H1 (cell line): ENCODE measurements around the gene CD48. TPM values are rescaled to one million over a fixed set of nuclear protein-coding genes. Genes with fewer than 3 reads are reported as not detected.

Experiments used
- CTCF ChIA-PET: fragments of 300-600 bp; sonication (Branson Sonifier 250); formaldehyde crosslinking; loops from one replicate; lab custom pipeline; 2021; ENCODE audit not compliant: partially characterized antibody; lab: Charles Lee
- POLR2A ChIA-PET: fragments of 300-600 bp; sonication (Branson Sonifier 250); formaldehyde crosslinking; loops from one replicate; lab custom pipeline; 2021; ENCODE audit warnings: inconsistent platforms; ENCODE audit not compliant: partially characterized antibody; lab: Charles Lee
- DNase-seq, 2 experiments: peaks; one replicate each; pipeline versions ENCODE4 v3.0.0 to v3.0.0-alpha.2; 2010 to 2022; ENCODE audit warnings: low spot score in 2 of 2, low read depth in 1 of 2, mixed read lengths in 1 of 2
- FAIRE-seq: peaks from 2 replicates; lab custom pipeline; 2011; peaks lifted over from hg19 to GRCh38; lab: Jason Lieb, UNC
- H2AFZ ChIP-seq: 2 replicates; pipeline ENCODE4 v1.8.1; 2012; ENCODE audit warnings: low read length, inconsistent platforms
- H2AK5ac ChIP-seq: 2 replicates; pipeline ENCODE4 v1.6.1; 2013; ENCODE audit warnings: low read depth, low read length
- H2BK120ac ChIP-seq: replicated peaks from 2 replicates; pipeline ENCODE3; 2013; ENCODE audit warnings: low read depth, low read length, inconsistent platforms
- H2BK12ac ChIP-seq: 2 replicates; pipeline ENCODE4 v1.6.1; 2013; ENCODE audit warnings: low read depth, low read length
- H2BK15ac ChIP-seq: 2 replicates; pipeline ENCODE4 v1.6.1; 2013; ENCODE audit warnings: low read length
- H2BK20ac ChIP-seq: 2 replicates; pipeline ENCODE4 v1.6.1; 2013; ENCODE audit warnings: low read length
- H2BK5ac ChIP-seq: 2 replicates; pipeline ENCODE4 v1.6.1; 2013; ENCODE audit warnings: low read depth, low read length
- H3K14ac ChIP-seq: 2 replicates; pipeline ENCODE4 v1.6.1; 2013; ENCODE audit warnings: inconsistent platforms; ENCODE audit not compliant: insufficient read length
- H3K18ac ChIP-seq: 2 replicates; pipeline ENCODE4 v1.6.1; 2013; ENCODE audit warnings: low read length; ENCODE audit errors: extremely low read depth
- H3K23ac ChIP-seq: 2 replicates; pipeline ENCODE4 v1.6.1; 2013; ENCODE audit warnings: inconsistent platforms; ENCODE audit not compliant: insufficient read length
- H3K23me2 ChIP-seq: 2 replicates; pipeline ENCODE4 v1.6.1; 2013; ENCODE audit warnings: low read depth, low read length
- H3K27ac ChIP-seq: 2 replicates; pipeline ENCODE4 v1.6.1; 2011; ENCODE audit warnings: low read depth, low read length, inconsistent platforms
- H3K27me3 ChIP-seq, 4 experiments: replicated peaks in 1 of 4; 1 replicate in 1 of 4; 2 replicates in 3 of 4; pipeline versions ENCODE4 v1.6.1 to v1.8.1; 2011 to 2013; ENCODE audit warnings: low read length in 3 of 4, mild to moderate bottlenecking in 3 of 4, inconsistent platforms in 2 of 4, mixed read lengths in 2 of 4, moderate library complexity in 1 of 4; ENCODE audit not compliant: control insufficient read depth in 3 of 4, insufficient read depth in 3 of 4; ENCODE audit errors: extremely low read depth in 1 of 4
- H3K36me3 ChIP-seq, 4 experiments: 2 replicates each; pipeline versions ENCODE4 v1.6.1 to v1.8.1; 2011 to 2013; ENCODE audit warnings: mild to moderate bottlenecking in 4 of 4, low read length in 3 of 4, moderate library complexity in 2 of 4, control low read depth in 1 of 4, inconsistent platforms in 1 of 4; ENCODE audit not compliant: insufficient read depth in 4 of 4, control insufficient read depth in 2 of 4
- H3K4ac ChIP-seq: replicated peaks from 2 replicates; pipeline ENCODE3; 2013; ENCODE audit warnings: low read length, low read depth, mixed read lengths, inconsistent platforms; ENCODE audit not compliant: insufficient read length
- H3K4me1 ChIP-seq, 4 experiments: replicated peaks in 1 of 4; 1 replicate in 1 of 4; 2 replicates in 3 of 4; pipeline versions ENCODE4 v1.6.1 to v1.8.1; 2011 to 2013; ENCODE audit warnings: low read length in 3 of 4, inconsistent platforms in 2 of 4, mixed read lengths in 1 of 4; ENCODE audit not compliant: insufficient read depth in 4 of 4, control insufficient read depth in 3 of 4
- H3K4me2 ChIP-seq, 2 experiments: 2 replicates each; pipeline versions ENCODE4 v1.6.1 to v1.8.1; 2011 to 2013; ENCODE audit warnings: low read depth in 2 of 2, low read length in 2 of 2, control low read depth in 1 of 2, inconsistent platforms in 1 of 2, mild to moderate bottlenecking in 1 of 2; ENCODE audit not compliant: insufficient read depth in 1 of 2
- H3K4me3 ChIP-seq, 4 experiments: fragments of 200-600, 300-600 bp in 1 of 4; sonication (generic), shearing (Covaris generic), sonication (Bioruptor Twin) in 1 of 4; 2 replicates each; pipeline versions ENCODE4 v1.5.1 to v1.8.1; 2011 to 2016; ENCODE audit warnings: low read length in 4 of 4, low read depth in 3 of 4, control low read depth in 2 of 4, inconsistent platforms in 2 of 4, mild to moderate bottlenecking in 2 of 4, mixed read lengths in 1 of 4, moderate library complexity in 1 of 4; ENCODE audit not compliant: insufficient read depth in 2 of 4; ENCODE audit errors: extremely low read depth in 1 of 4
- H3K56ac ChIP-seq: replicated peaks from 2 replicates; pipeline ENCODE3; 2013; ENCODE audit warnings: low read depth, mild to moderate bottlenecking, mixed read lengths, low read length, inconsistent platforms; ENCODE audit not compliant: insufficient read length
- H3K79me1 ChIP-seq: 2 replicates; pipeline ENCODE4 v1.6.1; 2013; ENCODE audit warnings: low read depth, low read length, control low read depth
- H3K79me2 ChIP-seq, 2 experiments: 2 replicates each; pipeline versions ENCODE4 v1.6.1 to v1.8.1; 2012 to 2013; ENCODE audit warnings: low read length in 2 of 2, mild to moderate bottlenecking in 2 of 2, inconsistent platforms in 1 of 2; ENCODE audit not compliant: insufficient read depth in 2 of 2, control insufficient read depth in 1 of 2
- H3K9ac ChIP-seq, 4 experiments: replicated peaks in 1 of 4; 1 replicate in 1 of 4; 2 replicates in 3 of 4; pipeline versions ENCODE4 v1.6.1 to v1.8.1; 2011 to 2013; ENCODE audit warnings: low read depth in 3 of 4, low read length in 3 of 4, control low read depth in 2 of 4, mild to moderate bottlenecking in 2 of 4, moderate library complexity in 2 of 4, inconsistent platforms in 1 of 4; ENCODE audit errors: extremely low read depth in 1 of 4
- H3K9me3 ChIP-seq, 2 experiments: 2 replicates each; pipeline versions ENCODE4 v1.6.1 to v1.8.1; 2012 to 2013; ENCODE audit warnings: mild to moderate bottlenecking in 2 of 2, moderate library complexity in 2 of 2, control low read depth in 1 of 2, inconsistent platforms in 1 of 2, low read depth in 1 of 2, low read length in 1 of 2, mixed read lengths in 1 of 2; ENCODE audit not compliant: insufficient read depth in 2 of 2
- H4K20me1 ChIP-seq, 2 experiments: replicated peaks in 1 of 2; 2 replicates each; pipeline versions ENCODE3 to v1.8.1; 2011 to 2013; ENCODE audit warnings: inconsistent platforms in 2 of 2, low read length in 2 of 2, mild to moderate bottlenecking in 1 of 2; ENCODE audit not compliant: insufficient read depth in 2 of 2, control insufficient read depth in 1 of 2
- H4K5ac ChIP-seq: 2 replicates; pipeline ENCODE4 v1.6.1; 2013; ENCODE audit warnings: low read length, low read depth, mixed read lengths, inconsistent platforms; ENCODE audit not compliant: insufficient read length
- H4K8ac ChIP-seq: 2 replicates; pipeline ENCODE4 v1.8.0; 2013; ENCODE audit warnings: mild to moderate bottlenecking, moderate library complexity, low read length, inconsistent platforms; ENCODE audit not compliant: insufficient read depth; ENCODE audit errors: extremely low read depth
- H4K91ac ChIP-seq: replicated peaks from 2 replicates; pipeline ENCODE3; 2013; ENCODE audit warnings: low read length, mixed read lengths, inconsistent platforms; ENCODE audit not compliant: insufficient read length
- CHD1 ChIP-seq: IDR thresholded peaks from 2 replicates; pipeline ENCODE4 v1.6.1; 2012; ENCODE audit warnings: low read depth, low read length, improper control_type of control experiment
- CTBP2 ChIP-seq: IDR thresholded peaks from 2 replicates; pipeline ENCODE4 v1.7.0; 2011; ENCODE audit warnings: borderline replicate concordance, mild to moderate bottlenecking, moderate library complexity, mixed read lengths, low read length; ENCODE audit not compliant: insufficient read depth, insufficient read length
- EGR1 ChIP-seq: IDR thresholded peaks from 2 replicates; pipeline ENCODE4 v1.6.1; 2011; ENCODE audit warnings: low read depth, low read length, borderline replicate concordance
- EP300 ChIP-seq, 2 experiments: IDR thresholded peaks; 1 replicate in 1 of 2; 2 replicates in 1 of 2; pipeline ENCODE4 v1.6.1; 2011 to 2012; ENCODE audit warnings: low read depth in 2 of 2, low read length in 2 of 2, mild to moderate bottlenecking in 2 of 2, borderline replicate concordance in 1 of 2, inconsistent platforms in 1 of 2, moderate library complexity in 1 of 2
- HDAC2 ChIP-seq, 2 experiments: fragments of 300-600 bp in 1 of 2; sonication (generic) in 1 of 2; IDR thresholded peaks; 2 replicates each; pipeline ENCODE4 v1.6.1; 2011 to 2012; ENCODE audit warnings: low read depth in 2 of 2, low read length in 2 of 2, mild to moderate bottlenecking in 2 of 2, moderate library complexity in 2 of 2, borderline replicate concordance in 1 of 2, inconsistent platforms in 1 of 2
- JUND ChIP-seq: IDR thresholded peaks from 2 replicates; pipeline ENCODE4 v1.6.1; 2011; ENCODE audit warnings: mild to moderate bottlenecking, improper control_type of control experiment, low read length
- NANOG ChIP-seq: IDR thresholded peaks from 2 replicates; pipeline ENCODE4 v1.6.1; 2011; ENCODE audit warnings: low read length, low read depth, mild to moderate bottlenecking, inconsistent platforms; ENCODE audit not compliant: insufficient read depth, poor library complexity, severe bottlenecking
- RXRA ChIP-seq: IDR thresholded peaks from 2 replicates; pipeline ENCODE4 v1.6.1; 2011; ENCODE audit warnings: low read depth, mild to moderate bottlenecking, low read length, moderate library complexity; ENCODE audit not compliant: insufficient read depth
- SIX5 ChIP-seq: IDR thresholded peaks from 2 replicates; pipeline ENCODE4 v1.6.1; 2011; ENCODE audit warnings: mild to moderate bottlenecking, low read depth, low read length
- SP1 ChIP-seq: IDR thresholded peaks from 2 replicates; pipeline ENCODE4 v1.6.1; 2011; ENCODE audit warnings: low read depth, low read length
- SP2 ChIP-seq: IDR thresholded peaks from 2 replicates; pipeline ENCODE4 v1.6.1; 2012; ENCODE audit warnings: mild to moderate bottlenecking, low read length, inconsistent platforms
- SRF ChIP-seq: IDR thresholded peaks from 2 replicates; pipeline ENCODE4 v1.6.1; 2011; ENCODE audit warnings: mild to moderate bottlenecking, low read depth, low read length, moderate library complexity
- TAF1 ChIP-seq: IDR thresholded peaks from 2 replicates; pipeline ENCODE4 v1.6.1; 2011; ENCODE audit warnings: mild to moderate bottlenecking, low read depth, low read length
- TBP ChIP-seq: IDR thresholded peaks from 2 replicates; pipeline ENCODE4 v1.6.1; 2011; ENCODE audit warnings: low read depth, low read length, improper control_type of control experiment
- WGBS, 2 experiments: shearing (Covaris generic) in 1 of 2; methylation state at CpG; one replicate each; pipeline versions ENCODE4 v1.1.6 to v1.1.7; 2013 to 2015; ENCODE audit warnings: low lambda C conversion rate in 2 of 2, mixed read lengths in 2 of 2, inconsistent platforms in 1 of 2, low coverage in 1 of 2, missing lambda C conversion rate in 1 of 2; ENCODE audit not compliant: insufficient replicate concordance in 2 of 2, insufficient coverage in 1 of 2, insufficient read length in 1 of 2; ENCODE audit errors: extremely low coverage in 1 of 2, missing lambda C conversion rate in 1 of 2; 5-methylcytosine and 5-hydroxymethylcytosine counted together
- polyA plus RNA-seq, 7 experiments: library from polyadenylated mRNA; depleted of rRNA in 3 of 7; stranded (reverse) in 5 of 7; unstranded in 2 of 7; fragments of >200 nt in 5 of 7; fragments of 200-250 nt in 2 of 7; gene quantifications; 1 replicate in 5 of 7; 2 replicates in 1 of 7; 4 replicates in 1 of 7; pipeline versions ENCODE4 v1.2.1 to v1.2.3, GENCODE V29; 2011 to 2013; ENCODE audit warnings: missing spikeins in 2 of 7, mixed read lengths in 2 of 7
- total RNA-seq: library from RNA; stranded (reverse); fragmentation: NEBNext Ultra II Directional; extraction: Animal tissue kit (Norgen Biotek cat#: 25700); gene quantifications from 2 replicates; pipeline ENCODE4 v1.2.1, GENCODE V29; 2021

Gene CD48
- total and polyA plus RNA-seq, 2 of the 8 experiments (the other 6 are each of a cell fraction or from before 2014, with no cell fraction given), result 0.08 TPM; not detected in 1

DNA sequence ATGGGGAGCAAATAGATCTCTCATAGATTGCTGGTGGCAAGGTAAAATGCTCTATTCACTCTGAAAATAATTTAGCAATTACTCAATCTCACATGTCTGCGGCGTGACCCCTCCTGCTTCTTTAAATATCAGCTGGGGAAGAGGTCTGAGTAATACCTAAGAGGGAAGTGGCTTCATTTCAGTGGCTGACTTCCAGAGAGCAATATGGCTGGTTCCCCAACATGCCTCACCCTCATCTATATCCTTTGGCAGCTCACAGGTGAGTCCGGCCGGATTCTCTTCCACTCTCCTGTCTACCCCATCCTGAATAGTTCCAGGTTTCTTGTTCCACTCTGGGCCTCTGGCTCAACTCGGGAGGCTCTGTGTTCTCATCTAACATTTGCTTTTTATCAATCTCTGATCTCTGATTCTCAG, 27.5 kb upstream of the CD48 start, which contains the start of gene SLAMF7:
Gene SLAMF7, plus strand, starts transcription at position 150 of the 414 bp plus-strand sequence. Its CDS starts 55 bp downstream, at position 205.
- 87% methylated on average over 5 of the region's 5 CpGs; no CpG with 5 or more reads in 1 of the 2 experiments for WGBS, 2 experiments
- Histone ChIP-seq H3K27me3 (no peaks in the 10 kb centered on the region), H2BK12ac (no peak within 1 kb of the TSS), H4K91ac (no peak within 1 kb of the TSS), H3K14ac (no peak within 1 kb of the TSS), H4K5ac (no peak within 1 kb of the TSS), H2BK15ac (no peak within 1 kb of the TSS), H3K27ac (no peak within 1 kb of the TSS), H2BK120ac (no peak within 1 kb of the TSS), H3K79me2 (no peaks in the 10 kb centered on the region), H3K18ac (no peak within 1 kb of the TSS), H3K79me1 (no peaks in the 10 kb centered on the region), H3K4me2 (no peak within 1 kb of the TSS), H3K9me3 (no peaks in the 10 kb centered on the region), H3K36me3 (no peaks in the 10 kb centered on the region), H3K4me3 (no peak within 1 kb of the TSS), H3K4ac (no peak within 1 kb of the TSS), H3K4me1 (no peaks in the 10 kb centered on the region), H3K9ac (no peak within 1 kb of the TSS), H3K23me2 (no peaks in the 10 kb centered on the region), H2AFZ (no peak within 1 kb of the TSS), H3K23ac (no peak within 1 kb of the TSS), H2AK5ac (no peak within 1 kb of the TSS), H2BK20ac (no peak within 1 kb of the TSS), H4K8ac (no peak within 1 kb of the TSS), H4K20me1 (no peaks in the 10 kb centered on the region), H2BK5ac (no peak within 1 kb of the TSS), H3K56ac (no peak within 1 kb of the TSS)
- FAIRE-seq, result no peak
- DNase-seq, result no peak
- POLR2A ChIA-PET, result interaction anchor here (1.1 kb wide), 1 partner anchor 14 kb away, joined by 3 read pairs; no protein-coding TSS in a partner anchor
- TF ChIP-seq EP300 (IDR thresholded peaks at IDR 0.05; ENCODE audit: borderline replicate concordance in 1 of 2, low read depth in 2 of 2, low read length in 2 of 2) (no peak), TBP (no peak), HDAC2 (IDR thresholded peaks at IDR 0.05; ENCODE audit: borderline replicate concordance in 1 of 2, low read depth in 2 of 2, low read length in 2 of 2) (no peak), CTBP2 (no peak), JUND (no peak), SRF (no peak), NANOG (no peak), SP2 (no peak), EGR1 (no peak), TAF1 (no peak), RXRA (no peak), CHD1 (no peak), SP1 (no peak), SIX5 (no peak)
- CTCF ChIA-PET, result interaction anchor here (0.7 to 2.7 kb wide), 7 partner anchors 9 to 213 kb away, joined by 3 to 9 read pairs (median 3); no protein-coding TSS in a partner anchor
